NB4 (cell line): ENCODE measurements around the gene FAR2.

Experiments
- DNase-seq: peaks from one replicate; pipeline ENCODE4 v3.0.0; 2010; ENCODE audit warnings: low read depth
- H3K4me3 ChIP-seq: one replicate; pipeline ENCODE4 v1.5.1; 2011; ENCODE audit warnings: mild to moderate bottlenecking, low read depth, low read length, moderate library complexity
- CTCF ChIP-seq: IDR thresholded peaks from one replicate; pipeline ENCODE4 v1.5.1; 2012; ENCODE audit warnings: low read depth, low read length
- MAX ChIP-seq: IDR thresholded peaks from 2 replicates; pipeline ENCODE4 v1.6.1; 2011; ENCODE audit warnings: low read depth, low read length
- MYC ChIP-seq: IDR thresholded peaks from 2 replicates; pipeline ENCODE4 v1.6.1; 2011; ENCODE audit warnings: low read depth, low read length
- POLR2A ChIP-seq: IDR thresholded peaks from 2 replicates; pipeline ENCODE4 v1.6.1; 2011; ENCODE audit warnings: mild to moderate bottlenecking; ENCODE audit not compliant: insufficient read length; ENCODE audit errors: extremely low read depth

Gene FAR2

GRCh38 chr12:29208936-29209701 is 60.0 kb downstream of the FAR2 start:
- H3K4me3 ChIP-seq: no peak overlapping the region
- TF ChIP-seq MYC (no peak), CTCF (no peak), POLR2A (no peak), MAX (no peak)
- DNase-seq: peak; percentile 43

- no peak for DNase-seq
- TF ChIP-seq MYC (no peak), MAX (no peak), POLR2A (no peak)
- no peak overlapping the region for H3K4me3 ChIP-seq
These were observed 62.6 kb downstream of the FAR2 start for GRCh38 chr12:29211696-29212095.

- no peak overlapping the region for H3K4me3 ChIP-seq
- TF ChIP-seq MAX (no peak), MYC (no peak), CTCF (no peak), POLR2A (no peak)
- peak; percentile 52 for DNase-seq
These were observed 63.8 kb downstream of the FAR2 start for GRCh38 chr12:29212682-29213403.

GRCh38 chr12:29216266-29216665 is 67.2 kb downstream of the FAR2 start:
- no peak for TF ChIP-seq POLR2A
- TF ChIP-seq CTCF: no peak
- peak overlapping the region; percentile 11 for H3K4me3 ChIP-seq
- peak; percentile 51 for DNase-seq

- no peak for TF ChIP-seq CTCF
- TF ChIP-seq MYC: no peak
- TF ChIP-seq POLR2A: no peak
- peak; percentile 49 for TF ChIP-seq MAX
- H3K4me3 ChIP-seq: peak overlapping the region; percentile 11
- peak; percentile 96 for DNase-seq
These were observed 67.9 kb downstream of the FAR2 start for GRCh38 chr12:29216797-29217575.
